Neural cell (in vitro differentiated cells): ENCODE data around the gene TENT4B. TPM values are rescaled to one million over a fixed set of nuclear protein-coding genes. Genes with fewer than 3 reads are reported as not detected.

Experiments used
- H2AFZ ChIP-seq: fragments of 200-600, 300-800 bp; sonication (generic), shearing (Covaris generic); 2 replicates; pipeline ENCODE4 v1.6.0; 2014; ENCODE audit warnings: low read depth, mild to moderate bottlenecking, antibody characterized with exemption, low read length, moderate library complexity
- H3F3A ChIP-seq: fragments of 200-600 bp; shearing (Covaris generic); 2 replicates; pipeline ENCODE4 v1.6.1; 2016; ENCODE audit warnings: mild to moderate bottlenecking, moderate library complexity, mixed read lengths, antibody characterized with exemption, low read length; ENCODE audit not compliant: insufficient read depth, poor library complexity, severe bottlenecking
- H3K27ac ChIP-seq: fragments of 200-600, 300-800 bp; sonication (generic), shearing (Covaris generic); 2 replicates; pipeline ENCODE4 v1.5.1; 2014; ENCODE audit warnings: mild to moderate bottlenecking, low read length, moderate library complexity
- H3K27me3 ChIP-seq: fragments of 300-800, 200-600 bp; sonication (generic), shearing (Covaris generic); 2 replicates; pipeline ENCODE4 v1.6.0; 2014; ENCODE audit warnings: mild to moderate bottlenecking, low read depth, low read length, moderate library complexity; ENCODE audit not compliant: insufficient read depth
- H3K36me3 ChIP-seq: fragments of 300-800, 200-600 bp; sonication (generic), shearing (Covaris generic); 2 replicates; pipeline ENCODE4 v1.5.1; 2014; ENCODE audit warnings: mild to moderate bottlenecking, antibody characterized with exemption, low read length, moderate library complexity; ENCODE audit not compliant: insufficient read depth
- H3K4me2 ChIP-seq: fragments of 300-800, 200-600 bp; sonication (generic), shearing (Covaris generic); 2 replicates; pipeline ENCODE4 v1.6.0; 2014; ENCODE audit warnings: mild to moderate bottlenecking, low read length
- H3K4me3 ChIP-seq: fragments of 300-800, 200-600 bp; sonication (generic), shearing (Covaris generic); 2 replicates; pipeline ENCODE4 v1.5.1; 2014; ENCODE audit warnings: mild to moderate bottlenecking, low read length, moderate library complexity
- H3K79me2 ChIP-seq: fragments of 200-600 bp; shearing (Covaris generic); replicated peaks from 2 replicates; pipeline ENCODE4 v1.6.0; 2014; ENCODE audit warnings: mild to moderate bottlenecking, low read length, moderate library complexity; ENCODE audit not compliant: insufficient read depth
- H3K9ac ChIP-seq: fragments of 300-800, 200-600 bp; sonication (generic), shearing (Covaris generic); 2 replicates; pipeline ENCODE4 v1.6.1; 2016; ENCODE audit warnings: mild to moderate bottlenecking, low read length, mixed read lengths
- H3K9me2 ChIP-seq: fragments of 200-600 bp; shearing (Covaris generic); 2 replicates; pipeline ENCODE4 v1.6.1; 2016; ENCODE audit warnings: mild to moderate bottlenecking, low read length, mixed read lengths; ENCODE audit not compliant: insufficient read depth
- H3K9me3 ChIP-seq: fragments of 200-600, 300-800 bp; sonication (generic), shearing (Covaris generic); 2 replicates; pipeline ENCODE4 v1.6.1; 2016; ENCODE audit warnings: mild to moderate bottlenecking, mixed run types, low read length, moderate library complexity, mixed read lengths
- H4K20me1 ChIP-seq: fragments of 200-600 bp; shearing (Covaris generic); 2 replicates; pipeline ENCODE4 v1.6.1; 2016; ENCODE audit warnings: mild to moderate bottlenecking, mixed run types; ENCODE audit not compliant: insufficient read depth
- CTCF ChIP-seq: fragments of 450-650 bp; IDR thresholded peaks from 2 replicates; pipeline ENCODE4 v1.5.1; 2014; ENCODE audit warnings: antibody characterized with exemption, mild to moderate bottlenecking, moderate library complexity; ENCODE audit not compliant: poor library complexity, severe bottlenecking
- EP300 ChIP-seq: fragments of 450-650 bp; conservative IDR thresholded peaks from 2 replicates; pipeline ENCODE4 v1.6.1; 2014; ENCODE audit warnings: antibody characterized with exemption, mild to moderate bottlenecking, moderate library complexity; ENCODE audit not compliant: poor library complexity, severe bottlenecking
- EZH2 ChIP-seq: fragments of 200-600, 300-800 bp; shearing (Covaris generic), sonication (generic); IDR thresholded peaks from 2 replicates; pipeline ENCODE4 v1.6.1; 2014; ENCODE audit warnings: antibody characterized with exemption, low read length, borderline replicate concordance, mild to moderate bottlenecking; ENCODE audit not compliant: insufficient read depth, poor library complexity, severe bottlenecking
- MXI1 ChIP-seq: fragments of 450-650 bp; conservative IDR thresholded peaks from 2 replicates; pipeline ENCODE4 v1.6.1; 2014; ENCODE audit warnings: antibody characterized with exemption, mild to moderate bottlenecking; ENCODE audit not compliant: poor library complexity, severe bottlenecking
- POLR2AphosphoS5 ChIP-seq: IDR thresholded peaks from 2 replicates; pipeline ENCODE4 v1.6.1; 2012
- RAD21 ChIP-seq: fragments of 450-650 bp; conservative IDR thresholded peaks from 2 replicates; pipeline ENCODE4 v1.6.1; 2014; ENCODE audit warnings: antibody characterized with exemption, mild to moderate bottlenecking, moderate library complexity
- REST ChIP-seq: IDR thresholded peaks from 2 replicates; pipeline ENCODE4 v1.6.1; 2012; ENCODE audit warnings: borderline replicate concordance
- SMC3 ChIP-seq: fragments of 450-650 bp; conservative IDR thresholded peaks from 2 replicates; pipeline ENCODE4 v1.6.1; 2014; ENCODE audit warnings: antibody characterized with exemption, mild to moderate bottlenecking, moderate library complexity; ENCODE audit not compliant: poor library complexity
- TAF1 ChIP-seq: IDR thresholded peaks from 2 replicates; pipeline ENCODE4 v1.6.1; 2012; ENCODE audit warnings: low read depth
- polyA plus RNA-seq: library from polyadenylated mRNA; depleted of rRNA; stranded (reverse); fragments of >200 nt; gene quantifications from 2 replicates; pipeline ENCODE4 v1.2.3, GENCODE V29; 2014

TENT4B gene
- polyA plus RNA-seq, 1 donor from 2014 or later = 16.9 TPM

GRCh38 chr16:50201787-50202186 lies 48.7 kb downstream of the TENT4B start:
- Histone ChIP-seq H3K4me2 (no peak overlapping the region), H3K27ac (no peak overlapping the region), H3K9me3 (no peaks in the 10 kb centered on the region), H3F3A (no peaks in the 10 kb centered on the region), H2AFZ (no peak overlapping the region), H3K79me2 (peaks cover 6% of the 10 kb centered on the region), H3K36me3 (no peaks in the 10 kb centered on the region), H4K20me1 (no peaks in the 10 kb centered on the region), H3K4me3 (no peak overlapping the region), H3K9me2 (no peaks in the 10 kb centered on the region), H3K27me3 (no peaks in the 10 kb centered on the region), H3K9ac (no peak overlapping the region)
- TF ChIP-seq REST (no peak), RAD21 (no peak), POLR2AphosphoS5 (no peak), TAF1 (no peak), SMC3 (no peak), EZH2 (no peak), MXI1 (no peak), EP300 (no peak), CTCF (no peak)

GRCh38 chr16:50202926-50203624 lies 50.0 kb downstream of the TENT4B start:
- no peak overlapping the region for H3K9ac ChIP-seq
- no peak overlapping the region for H2AFZ ChIP-seq
- H3K27me3 ChIP-seq = no peaks in the 10 kb centered on the region
- TF ChIP-seq CTCF (no peak), REST (no peak), MXI1 (no peak), RAD21 (no peak), POLR2AphosphoS5 (no peak), EP300 (no peak), TAF1 (no peak), SMC3 (no peak), EZH2 (no peak)
- no peak overlapping the region for H3K27ac ChIP-seq
- H3K36me3 ChIP-seq = no peaks in the 10 kb centered on the region
- no peaks in the 10 kb centered on the region for H3K9me2 ChIP-seq
- peaks cover 6% of the 10 kb centered on the region for H3K79me2 ChIP-seq
- no peaks in the 10 kb centered on the region for H3K9me3 ChIP-seq
- H3K4me2 ChIP-seq = no peak overlapping the region
- no peaks in the 10 kb centered on the region for H3F3A ChIP-seq
- no peak overlapping the region for H3K4me3 ChIP-seq
- no peaks in the 10 kb centered on the region for H4K20me1 ChIP-seq
